GM10266 (cell line): ENCODE data around the gene TXNDC16.
"Not testable (repeated sequence)": the region's sequence is repeated elsewhere in the genome, so short reads cannot be mapped to it uniquely, and the experiment has no call there.

Source experiments
- DNase-seq: peaks from one replicate; pipeline ENCODE4 v3.0.0; 2012; ENCODE audit errors: extremely low spot score
- CTCF ChIP-seq: IDR thresholded peaks from 2 replicates; pipeline ENCODE4 v1.5.1; 2012; ENCODE audit warnings: mild to moderate bottlenecking, low read depth; ENCODE audit not compliant: control insufficient read depth, insufficient read depth; ENCODE audit errors: missing control alignments

The TXNDC16 gene

GRCh38 chr14:52589646-52590045, 37.3 kb upstream of the TXNDC16 start:
- DNase-seq: no peak
- TF ChIP-seq CTCF: no peak

- TF ChIP-seq CTCF: no peak
- DNase-seq: no peak
These were observed 31.2 kb upstream of the TXNDC16 start for GRCh38 chr14:52583544-52583943.

DNA sequence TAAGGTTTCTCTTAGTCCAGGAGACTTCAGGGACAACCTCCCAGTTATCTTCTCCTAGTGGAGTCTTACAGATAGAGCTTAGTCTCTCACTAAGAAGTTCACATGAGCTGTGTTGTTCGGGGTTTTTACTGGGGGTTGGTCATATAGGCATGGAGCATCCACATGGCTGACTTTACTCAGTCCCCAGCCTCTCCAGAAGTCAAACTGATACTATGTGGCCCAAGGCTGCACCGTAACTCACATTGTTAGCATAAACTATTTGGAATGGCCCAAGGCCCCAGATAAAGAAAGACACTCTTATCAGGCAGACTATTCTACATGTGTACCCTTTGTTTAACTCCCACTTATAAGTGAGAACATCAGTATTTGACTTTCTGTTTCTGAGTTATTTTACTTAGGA, 23.6 kb upstream of the TXNDC16 start:
- TF ChIP-seq CTCF: no peak

GRCh38 chr14:52568454-52568853, 16.1 kb upstream of the TXNDC16 start:
- not testable (repeated sequence) for DNase-seq

More for the DNA sequence above, 23.6 kb upstream of the TXNDC16 start:
- DNase-seq: no peak

GRCh38 chr14:52563120-52563519, 10.8 kb upstream of the TXNDC16 start:
- no peak for DNase-seq
- TF ChIP-seq CTCF: no peak

DNA sequence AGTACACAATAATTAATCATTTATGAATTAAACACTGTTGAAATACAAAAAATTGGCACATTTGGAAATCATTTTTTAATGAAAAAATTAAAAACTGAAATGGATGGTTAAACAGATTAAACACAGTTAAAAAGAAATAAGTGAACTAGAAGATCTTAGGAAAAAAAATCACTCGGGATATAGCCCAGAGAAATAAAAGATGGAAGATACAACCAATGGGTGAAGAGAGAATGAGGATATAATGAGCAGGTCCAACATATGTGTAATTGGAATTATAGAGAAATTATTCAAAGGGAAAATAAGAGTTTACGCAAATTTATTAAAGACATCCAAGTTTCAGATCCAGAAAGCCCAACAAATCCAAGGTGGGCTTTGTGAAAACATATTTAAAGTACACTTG, 6.4 kb upstream of the TXNDC16 start:
- TF ChIP-seq CTCF: no peak
- DNase-seq: no peak

- no peak for TF ChIP-seq CTCF
- peak; percentile 65 for DNase-seq
These were observed 1.6 kb upstream of the TXNDC16 start for GRCh38 chr14:52553671-52554575.
